H1 (cell line): ENCODE measurements around the gene SPATS2L. TPM values are rescaled to one million over a fixed set of nuclear protein-coding genes. Genes with fewer than 3 reads are reported as not detected.

ENCODE experiments used
- CTCF ChIA-PET: fragments of 300-600 bp; sonication (Branson Sonifier 250); formaldehyde crosslinking; loops from one replicate; lab custom pipeline; 2021; ENCODE audit not compliant: partially characterized antibody; lab: Charles Lee
- POLR2A ChIA-PET: fragments of 300-600 bp; sonication (Branson Sonifier 250); formaldehyde crosslinking; loops from one replicate; lab custom pipeline; 2021; ENCODE audit warnings: inconsistent platforms; ENCODE audit not compliant: partially characterized antibody; lab: Charles Lee
- DNase-seq, 2 experiments: peaks; one replicate each; pipeline versions ENCODE4 v3.0.0 to v3.0.0-alpha.2; 2010 to 2022; ENCODE audit warnings: low spot score in 2 of 2, low read depth in 1 of 2, mixed read lengths in 1 of 2
- FAIRE-seq: peaks from 2 replicates; lab custom pipeline; 2011; peaks lifted over from hg19 to GRCh38; lab: Jason Lieb, UNC
- H2AFZ ChIP-seq: 2 replicates; pipeline ENCODE4 v1.8.1; 2012; ENCODE audit warnings: low read length, inconsistent platforms
- H2AK5ac ChIP-seq: 2 replicates; pipeline ENCODE4 v1.6.1; 2013; ENCODE audit warnings: low read depth, low read length
- H2BK120ac ChIP-seq: replicated peaks from 2 replicates; pipeline ENCODE3; 2013; ENCODE audit warnings: low read depth, low read length, inconsistent platforms
- H2BK12ac ChIP-seq: 2 replicates; pipeline ENCODE4 v1.6.1; 2013; ENCODE audit warnings: low read depth, low read length
- H2BK15ac ChIP-seq: 2 replicates; pipeline ENCODE4 v1.6.1; 2013; ENCODE audit warnings: low read length
- H2BK20ac ChIP-seq: 2 replicates; pipeline ENCODE4 v1.6.1; 2013; ENCODE audit warnings: low read length
- H2BK5ac ChIP-seq: 2 replicates; pipeline ENCODE4 v1.6.1; 2013; ENCODE audit warnings: low read depth, low read length
- H3K14ac ChIP-seq: 2 replicates; pipeline ENCODE4 v1.6.1; 2013; ENCODE audit warnings: inconsistent platforms; ENCODE audit not compliant: insufficient read length
- H3K18ac ChIP-seq: 2 replicates; pipeline ENCODE4 v1.6.1; 2013; ENCODE audit warnings: low read length; ENCODE audit errors: extremely low read depth
- H3K23ac ChIP-seq: 2 replicates; pipeline ENCODE4 v1.6.1; 2013; ENCODE audit warnings: inconsistent platforms; ENCODE audit not compliant: insufficient read length
- H3K23me2 ChIP-seq: 2 replicates; pipeline ENCODE4 v1.6.1; 2013; ENCODE audit warnings: low read depth, low read length
- H3K27ac ChIP-seq: 2 replicates; pipeline ENCODE4 v1.6.1; 2011; ENCODE audit warnings: low read depth, low read length, inconsistent platforms
- H3K27me3 ChIP-seq, 4 experiments: replicated peaks in 1 of 4; 1 replicate in 1 of 4; 2 replicates in 3 of 4; pipeline versions ENCODE4 v1.6.1 to v1.8.1; 2011 to 2013; ENCODE audit warnings: low read length in 3 of 4, mild to moderate bottlenecking in 3 of 4, inconsistent platforms in 2 of 4, mixed read lengths in 2 of 4, moderate library complexity in 1 of 4; ENCODE audit not compliant: control insufficient read depth in 3 of 4, insufficient read depth in 3 of 4; ENCODE audit errors: extremely low read depth in 1 of 4
- H3K36me3 ChIP-seq, 4 experiments: 2 replicates each; pipeline versions ENCODE4 v1.6.1 to v1.8.1; 2011 to 2013; ENCODE audit warnings: mild to moderate bottlenecking in 4 of 4, low read length in 3 of 4, moderate library complexity in 2 of 4, control low read depth in 1 of 4, inconsistent platforms in 1 of 4; ENCODE audit not compliant: insufficient read depth in 4 of 4, control insufficient read depth in 2 of 4
- H3K4ac ChIP-seq: replicated peaks from 2 replicates; pipeline ENCODE3; 2013; ENCODE audit warnings: low read length, low read depth, mixed read lengths, inconsistent platforms; ENCODE audit not compliant: insufficient read length
- H3K4me1 ChIP-seq, 4 experiments: replicated peaks in 1 of 4; 1 replicate in 1 of 4; 2 replicates in 3 of 4; pipeline versions ENCODE4 v1.6.1 to v1.8.1; 2011 to 2013; ENCODE audit warnings: low read length in 3 of 4, inconsistent platforms in 2 of 4, mixed read lengths in 1 of 4; ENCODE audit not compliant: insufficient read depth in 4 of 4, control insufficient read depth in 3 of 4
- H3K4me2 ChIP-seq, 2 experiments: 2 replicates each; pipeline versions ENCODE4 v1.6.1 to v1.8.1; 2011 to 2013; ENCODE audit warnings: low read depth in 2 of 2, low read length in 2 of 2, control low read depth in 1 of 2, inconsistent platforms in 1 of 2, mild to moderate bottlenecking in 1 of 2; ENCODE audit not compliant: insufficient read depth in 1 of 2
- H3K4me3 ChIP-seq, 4 experiments: fragments of 200-600, 300-600 bp in 1 of 4; sonication (generic), shearing (Covaris generic), sonication (Bioruptor Twin) in 1 of 4; 2 replicates each; pipeline versions ENCODE4 v1.5.1 to v1.8.1; 2011 to 2016; ENCODE audit warnings: low read length in 4 of 4, low read depth in 3 of 4, control low read depth in 2 of 4, inconsistent platforms in 2 of 4, mild to moderate bottlenecking in 2 of 4, mixed read lengths in 1 of 4, moderate library complexity in 1 of 4; ENCODE audit not compliant: insufficient read depth in 2 of 4; ENCODE audit errors: extremely low read depth in 1 of 4
- H3K56ac ChIP-seq: replicated peaks from 2 replicates; pipeline ENCODE3; 2013; ENCODE audit warnings: low read depth, mild to moderate bottlenecking, mixed read lengths, low read length, inconsistent platforms; ENCODE audit not compliant: insufficient read length
- H3K79me1 ChIP-seq: 2 replicates; pipeline ENCODE4 v1.6.1; 2013; ENCODE audit warnings: low read depth, low read length, control low read depth
- H3K79me2 ChIP-seq, 2 experiments: 2 replicates each; pipeline versions ENCODE4 v1.6.1 to v1.8.1; 2012 to 2013; ENCODE audit warnings: low read length in 2 of 2, mild to moderate bottlenecking in 2 of 2, inconsistent platforms in 1 of 2; ENCODE audit not compliant: insufficient read depth in 2 of 2, control insufficient read depth in 1 of 2
- H3K9ac ChIP-seq, 4 experiments: replicated peaks in 1 of 4; 1 replicate in 1 of 4; 2 replicates in 3 of 4; pipeline versions ENCODE4 v1.6.1 to v1.8.1; 2011 to 2013; ENCODE audit warnings: low read depth in 3 of 4, low read length in 3 of 4, control low read depth in 2 of 4, mild to moderate bottlenecking in 2 of 4, moderate library complexity in 2 of 4, inconsistent platforms in 1 of 4; ENCODE audit errors: extremely low read depth in 1 of 4
- H3K9me3 ChIP-seq, 2 experiments: 2 replicates each; pipeline versions ENCODE4 v1.6.1 to v1.8.1; 2012 to 2013; ENCODE audit warnings: mild to moderate bottlenecking in 2 of 2, moderate library complexity in 2 of 2, control low read depth in 1 of 2, inconsistent platforms in 1 of 2, low read depth in 1 of 2, low read length in 1 of 2, mixed read lengths in 1 of 2; ENCODE audit not compliant: insufficient read depth in 2 of 2
- H4K20me1 ChIP-seq, 2 experiments: replicated peaks in 1 of 2; 2 replicates each; pipeline versions ENCODE3 to v1.8.1; 2011 to 2013; ENCODE audit warnings: inconsistent platforms in 2 of 2, low read length in 2 of 2, mild to moderate bottlenecking in 1 of 2; ENCODE audit not compliant: insufficient read depth in 2 of 2, control insufficient read depth in 1 of 2
- H4K5ac ChIP-seq: 2 replicates; pipeline ENCODE4 v1.6.1; 2013; ENCODE audit warnings: low read length, low read depth, mixed read lengths, inconsistent platforms; ENCODE audit not compliant: insufficient read length
- H4K8ac ChIP-seq: 2 replicates; pipeline ENCODE4 v1.8.0; 2013; ENCODE audit warnings: mild to moderate bottlenecking, moderate library complexity, low read length, inconsistent platforms; ENCODE audit not compliant: insufficient read depth; ENCODE audit errors: extremely low read depth
- H4K91ac ChIP-seq: replicated peaks from 2 replicates; pipeline ENCODE3; 2013; ENCODE audit warnings: low read length, mixed read lengths, inconsistent platforms; ENCODE audit not compliant: insufficient read length
- EP300 ChIP-seq, 2 experiments: IDR thresholded peaks; 1 replicate in 1 of 2; 2 replicates in 1 of 2; pipeline ENCODE4 v1.6.1; 2011 to 2012; ENCODE audit warnings: low read depth in 2 of 2, low read length in 2 of 2, mild to moderate bottlenecking in 2 of 2, borderline replicate concordance in 1 of 2, inconsistent platforms in 1 of 2, moderate library complexity in 1 of 2
- MAFK ChIP-seq: IDR thresholded peaks from 2 replicates; pipeline ENCODE4 v1.6.1; 2012; ENCODE audit warnings: low read depth, mild to moderate bottlenecking, improper control_type of control experiment, low read length
- NRF1 ChIP-seq: IDR thresholded peaks from 2 replicates; pipeline ENCODE4 v1.6.1; 2011; ENCODE audit warnings: mild to moderate bottlenecking, low read depth, low read length, improper control_type of control experiment
- whole genome bisulfite sequencing, 2 experiments: shearing (Covaris generic) in 1 of 2; methylation state at CpG; one replicate each; pipeline versions ENCODE4 v1.1.6 to v1.1.7; 2013 to 2015; ENCODE audit warnings: low lambda C conversion rate in 2 of 2, mixed read lengths in 2 of 2, inconsistent platforms in 1 of 2, low coverage in 1 of 2, missing lambda C conversion rate in 1 of 2; ENCODE audit not compliant: insufficient replicate concordance in 2 of 2, insufficient coverage in 1 of 2, insufficient read length in 1 of 2; ENCODE audit errors: extremely low coverage in 1 of 2, missing lambda C conversion rate in 1 of 2; 5-methylcytosine and 5-hydroxymethylcytosine counted together
- polyA plus RNA-seq, 7 experiments: library from polyadenylated mRNA; depleted of rRNA in 3 of 7; stranded (reverse) in 5 of 7; unstranded in 2 of 7; fragments of >200 nt in 5 of 7; fragments of 200-250 nt in 2 of 7; gene quantifications; 1 replicate in 5 of 7; 2 replicates in 1 of 7; 4 replicates in 1 of 7; pipeline versions ENCODE4 v1.2.1 to v1.2.3, GENCODE V29; 2011 to 2013; ENCODE audit warnings: missing spikeins in 2 of 7, mixed read lengths in 2 of 7
- total RNA-seq: library from RNA; stranded (reverse); fragmentation: NEBNext Ultra II Directional; extraction: Animal tissue kit (Norgen Biotek cat#: 25700); gene quantifications from 2 replicates; pipeline ENCODE4 v1.2.1, GENCODE V29; 2021
- TF ChIP-seq, protein P1 (sequence below): IDR thresholded peaks from 2 replicates; pipeline ENCODE4 v1.6.1; 2012; ENCODE audit warnings: inconsistent platforms

SPATS2L gene
- total and polyA plus RNA-seq, 2 of the 8 experiments (the other 6 are each of a cell fraction or from before 2014, with no cell fraction given), result 67.3 to 189 TPM

DNA sequence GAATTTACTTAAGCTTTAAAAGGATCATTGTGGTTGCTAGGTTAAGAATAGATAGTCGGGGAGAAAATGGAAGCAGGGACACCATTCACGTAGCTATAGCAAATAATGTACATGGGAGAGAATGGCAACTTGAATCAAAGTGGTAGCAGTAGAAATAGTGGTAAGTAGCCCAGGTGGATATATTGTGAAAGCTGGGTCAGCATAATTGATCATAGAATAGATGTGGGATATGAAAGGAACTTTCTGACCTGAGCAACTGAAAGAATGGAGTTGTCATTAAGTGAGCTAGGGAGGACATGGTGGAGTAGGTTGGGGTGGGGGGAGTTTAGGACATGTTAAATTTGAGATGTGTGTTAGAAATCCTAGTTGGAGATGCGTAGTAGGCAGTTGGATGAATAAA is 221.7 kb downstream of the SPATS2L start:
- 0 out of 8 replicates have a peak, but pooled peaks cover 0 to 2% (median under 1%) of the 10 kb centered on the region in 4 experiments for H3K36me3 ChIP-seq
- peaks cover 0 to 5% (median 0%) of the 10 kb centered on the region in 4 experiments; a peak in 2 of 7 replicates for H3K27me3 ChIP-seq
- H3K4me3 ChIP-seq, result no peak overlapping the region
- H3K23ac ChIP-seq, result no peak overlapping the region
- DNase-seq (no peak), FAIRE-seq (no peak)
- no peak overlapping the region for H3K9ac ChIP-seq
- H3K18ac ChIP-seq, result no peak overlapping the region
- H3K9me3 ChIP-seq, result no peaks in the 10 kb centered on the region
- no peak overlapping the region for H4K5ac ChIP-seq
- no peak overlapping the region for H4K91ac ChIP-seq
- H2BK12ac ChIP-seq, result no peak overlapping the region
- H3K4ac ChIP-seq, result no peak overlapping the region
- no peak overlapping the region for H3K4me2 ChIP-seq
- H3K4me1 ChIP-seq, result peaks cover 0 to 3% (median 1%) of the 10 kb centered on the region in 4 experiments; a peak in 5 of 7 replicates
- H2BK5ac ChIP-seq, result no peak overlapping the region
- TF ChIP-seq NRF1 (no peak), MAFK (no peak), EP300 (IDR thresholded peaks at IDR 0.05; ENCODE audit: borderline replicate concordance in 1 of 2, low read depth in 2 of 2, low read length in 2 of 2) (no peak)
- TF ChIP-seq, protein P1, sequence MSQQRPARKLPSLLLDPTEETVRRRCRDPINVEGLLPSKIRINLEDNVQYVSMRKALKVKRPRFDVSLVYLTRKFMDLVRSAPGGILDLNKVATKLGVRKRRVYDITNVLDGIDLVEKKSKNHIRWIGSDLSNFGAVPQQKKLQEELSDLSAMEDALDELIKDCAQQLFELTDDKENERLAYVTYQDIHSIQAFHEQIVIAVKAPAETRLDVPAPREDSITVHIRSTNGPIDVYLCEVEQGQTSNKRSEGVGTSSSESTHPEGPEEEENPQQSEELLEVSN, result no peak
- TF ChIP-seq, all 59 proteins: peak for 0
- H2AK5ac ChIP-seq, result no peak overlapping the region
- H4K8ac ChIP-seq, result no peak overlapping the region
- H3K23me2 ChIP-seq, result peaks cover 8% of the 10 kb centered on the region
- H4K20me1 ChIP-seq, result peaks cover 0 to 3% of the 10 kb centered on the region in 2 experiments
- H2BK15ac ChIP-seq, result no peak overlapping the region
- H2AFZ ChIP-seq, result no peak overlapping the region
- H3K56ac ChIP-seq, result no peak overlapping the region
- peaks cover 2% of the 10 kb centered on the region; the same call in 1 of the 2 replicates for H3K79me1 ChIP-seq
- no peak overlapping the region for H3K14ac ChIP-seq
- ChIA-PET CTCF (no interaction called here), POLR2A (no interaction called here)
- no peak overlapping the region for H2BK20ac ChIP-seq
- no peak overlapping the region for H2BK120ac ChIP-seq
- H3K27ac ChIP-seq, result no peak overlapping the region
- peaks cover 0 to 55% of the 10 kb centered on the region in 2 experiments; a peak in 2 of 4 replicates for H3K79me2 ChIP-seq
- WGBS, 2 experiments, result 80% methylated on average over 2 of the region's 3 CpGs; no CpG with 5 or more reads in 1 of the 2 experiments
